H1 (cell line): Measurements from ENCODE around the gene FOXN3.

Source experiments
- CTCF ChIP-seq, 3 experiments: IDR thresholded peaks; 1 replicate in 2 of 3; 2 replicates in 1 of 3; pipeline versions ENCODE4 v1.5.1 to v1.6.1; 2011; ENCODE audit warnings: low read length in 3 of 3, mild to moderate bottlenecking in 3 of 3, inconsistent platforms in 2 of 3, low read depth in 1 of 3, moderate library complexity in 1 of 3; ENCODE audit not compliant: insufficient read depth in 1 of 3; ENCODE audit errors: control extremely low read depth in 1 of 3
- EZH2 ChIP-seq: fragments of 200-600 bp; sonication (generic); IDR thresholded peaks from 2 replicates; pipeline ENCODE4 v1.7.1; 2012; ENCODE audit warnings: low read depth, mild to moderate bottlenecking, moderate library complexity, low read length, inconsistent platforms; ENCODE audit not compliant: severe bottlenecking
- HDAC2 ChIP-seq, 2 experiments: fragments of 300-600 bp in 1 of 2; sonication (generic) in 1 of 2; IDR thresholded peaks; 2 replicates each; pipeline ENCODE4 v1.6.1; 2011 to 2012; ENCODE audit warnings: low read depth in 2 of 2, low read length in 2 of 2, mild to moderate bottlenecking in 2 of 2, moderate library complexity in 2 of 2, borderline replicate concordance in 1 of 2, inconsistent platforms in 1 of 2
- JUN ChIP-seq: IDR thresholded peaks from 2 replicates; pipeline ENCODE4 v1.6.1; 2011; ENCODE audit warnings: low read depth, mild to moderate bottlenecking, improper control_type of control experiment, low read length
- MAX ChIP-seq: IDR thresholded peaks from 2 replicates; pipeline ENCODE4 v1.6.1; 2012; ENCODE audit warnings: inconsistent platforms
- POLR2A ChIP-seq, 2 experiments: IDR thresholded peaks; 1 replicate in 1 of 2; 2 replicates in 1 of 2; pipeline ENCODE4 v1.6.1; 2011; ENCODE audit warnings: low read depth in 2 of 2, low read length in 2 of 2, mild to moderate bottlenecking in 2 of 2; ENCODE audit errors: control extremely low read depth in 1 of 2
- POLR2AphosphoS5 ChIP-seq: IDR thresholded peaks from 2 replicates; pipeline ENCODE4 v1.6.1; 2011; ENCODE audit warnings: low read depth, low read length
- USF2 ChIP-seq: IDR thresholded peaks from 2 replicates; pipeline ENCODE4 v1.6.1; 2011; ENCODE audit warnings: low read length, improper control_type of control experiment

- TF ChIP-seq POLR2AphosphoS5 (no peak), MAX (no peak), CTCF (IDR thresholded peaks at IDR 0.05; ENCODE audit: control extremely low read depth in 1 of 3, insufficient read depth in 1 of 3, low read depth in 1 of 3, low read length in 3 of 3) (no peak), EZH2 (no peak), USF2 (no peak), JUN (no peak), HDAC2 (IDR thresholded peaks at IDR 0.05; ENCODE audit: borderline replicate concordance in 1 of 2, low read depth in 2 of 2, low read length in 2 of 2) (no peak), POLR2A (IDR thresholded peaks at IDR 0.05; ENCODE audit: control extremely low read depth in 1 of 2, low read depth in 2 of 2, low read length in 2 of 2) (no peak)
Observed at GRCh38 chr14:89123851-89124250, 293.2 kb downstream of the FOXN3 start.
